CD4-positive, CD25-positive, alpha-beta regulatory T cell (primary cell): Measurements from ENCODE around the gene LRMDA. TPM values are rescaled to one million over a fixed set of nuclear protein-coding genes. Genes with fewer than 3 reads are reported as not detected.
"Not testable (repeated sequence)": the region's sequence is repeated elsewhere in the genome, so short reads cannot be mapped to it uniquely, and the experiment has no call there.

ENCODE experiments used
- ATAC-seq, 2 donors: fragments of 150-1000 bp; cut with Tn5 transposase; one replicate each; pipeline ENCODE4 v1.10.0; 2021; ENCODE audit warnings: low read depth in 2 of 2, moderate number of reproducible peaks in 2 of 2, moderate library complexity in 1 of 2
- DNase-seq, 3 donors: peaks; one replicate each; pipeline versions ENCODE4 v3.0.0 to v3.0.0-alpha.2; 2012 to 2022; ENCODE audit warnings: mixed read lengths in 1 of 3
- H3K27ac ChIP-seq: one replicate; pipeline ENCODE4 v1.7.0; 2013; ENCODE audit warnings: mild to moderate bottlenecking, low read length; ENCODE audit not compliant: insufficient read depth, poor library complexity, severe bottlenecking
- H3K27me3 ChIP-seq: one replicate; pipeline ENCODE4 v1.7.0; 2013; ENCODE audit warnings: low read length; ENCODE audit not compliant: control insufficient read depth, insufficient read depth
- H3K36me3 ChIP-seq: one replicate; pipeline ENCODE4 v1.7.0; 2013; ENCODE audit warnings: mild to moderate bottlenecking, low read length, moderate library complexity; ENCODE audit not compliant: control insufficient read depth, insufficient read depth
- H3K4me1 ChIP-seq: 2 replicates; pipeline ENCODE4 v1.7.0; 2013; ENCODE audit warnings: mild to moderate bottlenecking, low read length; ENCODE audit not compliant: insufficient read depth, control insufficient read depth, poor library complexity, severe bottlenecking
- H3K4me3 ChIP-seq: one replicate; pipeline ENCODE4 v1.7.0; 2013; ENCODE audit warnings: low read depth, mild to moderate bottlenecking, low read length, moderate library complexity
- H3K9me3 ChIP-seq, 2 experiments: 1 replicate in 1 of 2; 2 replicates in 1 of 2; pipeline ENCODE4 v1.7.0; 2013; ENCODE audit warnings: low read length in 2 of 2, mild to moderate bottlenecking in 1 of 2, moderate library complexity in 1 of 2; ENCODE audit not compliant: control insufficient read depth in 2 of 2
- H3K27ac Mint-ChIP-seq, 3 donors: one replicate each; pipeline ENCODE4 v1.8.0; 2020 to 2022; ENCODE audit warnings: mild to moderate bottlenecking in 3 of 3, mixed read lengths in 3 of 3, moderate library complexity in 2 of 3
- H3K27me3 Mint-ChIP-seq: one replicate; pipeline ENCODE4 v1.8.0; 2022; ENCODE audit warnings: mild to moderate bottlenecking, mixed read lengths
- H3K36me3 Mint-ChIP-seq: one replicate; pipeline ENCODE4 v1.8.0; 2020; ENCODE audit warnings: mixed read lengths
- H3K4me1 Mint-ChIP-seq, 4 donors: one replicate each; pipeline ENCODE4 v1.8.0; 2020 to 2022; ENCODE audit warnings: mixed read lengths in 4 of 4, mild to moderate bottlenecking in 1 of 4
- H3K4me3 Mint-ChIP-seq, 4 donors: one replicate each; pipeline ENCODE4 v1.8.0; 2020 to 2022; ENCODE audit warnings: mild to moderate bottlenecking in 4 of 4, mixed read lengths in 4 of 4, moderate library complexity in 3 of 4
- H3K9me3 Mint-ChIP-seq, 7 donors: one replicate each; pipeline ENCODE4 v1.8.0; 2020 to 2022; ENCODE audit warnings: mixed read lengths in 7 of 7, mild to moderate bottlenecking in 3 of 7, moderate library complexity in 2 of 7
- polyA plus RNA-seq, 4 donors: library from polyadenylated mRNA; unstranded; fragments of 300-500 nt; fragmentation: Illumina TruSeq; gene quantifications; one replicate each; pipeline ENCODE4 v1.2.3, GENCODE V29; 2021
- total RNA-seq: library from RNA; stranded (reverse); gene quantifications from one replicate; pipeline ENCODE4 v1.2.3, GENCODE V29; 2022

LRMDA gene
- total and polyA plus RNA-seq, 5 donors from 2014 or later, result 0.10 TPM; not detected in 4

DNA sequence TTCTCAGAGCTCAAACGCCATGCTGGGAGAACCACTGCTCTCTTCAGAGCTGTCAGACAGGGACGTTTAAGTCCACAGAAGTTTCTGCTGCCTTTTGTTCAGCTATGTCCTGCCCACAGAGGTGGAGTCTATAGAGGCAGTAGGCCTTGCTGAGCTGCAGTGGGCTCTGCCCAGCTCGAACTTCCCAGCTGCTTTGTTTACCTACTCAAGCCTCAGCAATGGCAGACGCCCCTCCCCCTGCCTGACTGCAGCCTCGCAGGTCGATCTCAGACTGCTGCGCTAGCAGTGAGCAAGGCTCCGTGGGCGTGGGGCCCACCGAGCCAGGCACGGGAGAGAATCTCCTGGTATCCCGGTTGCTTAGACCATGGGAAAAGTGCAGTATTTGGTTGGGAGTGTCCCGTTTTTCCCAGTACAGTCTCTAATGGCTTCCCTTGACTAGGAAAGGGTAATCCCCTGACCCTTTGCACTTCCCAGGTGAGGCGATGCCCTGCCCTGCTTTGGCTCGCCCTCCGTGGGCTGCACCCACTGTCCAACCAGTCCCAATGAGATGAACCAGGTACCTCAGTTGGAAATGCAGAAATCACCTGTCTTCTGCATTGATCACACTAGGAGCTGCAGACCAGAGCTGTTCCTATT, 89.9 kb downstream of the LRMDA start:
- H3K27ac ChIP-seq, H3K9me3 ChIP-seq, H3K27me3 Mint-ChIP-seq, H3K27me3 ChIP-seq, H3K36me3 ChIP-seq, H3K4me1 ChIP-seq, H3K36me3 Mint-ChIP-seq, DNase-seq, H3K4me3 Mint-ChIP-seq, H3K4me3 ChIP-seq, ATAC-seq, H3K4me1 Mint-ChIP-seq, H3K27ac Mint-ChIP-seq: not testable (repeated sequence)
- peaks cover 0 to 16% (median 7%) of the 10 kb centered on the region in 7 donors for H3K9me3 Mint-ChIP-seq

GRCh38 chr10:75525067-75525466, 93.6 kb downstream of the LRMDA start:
- Mint-ChIP-seq H3K27ac (no peak overlapping the region), H3K4me3 (no peak overlapping the region), H3K36me3 (no peaks in the 10 kb centered on the region), H3K9me3 (peaks cover 0 to 4% (median 0%) of the 10 kb centered on the region in 7 donors), H3K4me1 (peaks cover 0 to 5% (median 0%) of the 10 kb centered on the region in 4 donors), H3K27me3 (peaks cover 7% of the 10 kb centered on the region)
- Histone ChIP-seq H3K9me3 (no peaks in the 10 kb centered on the region), H3K4me1 (no peaks in the 10 kb centered on the region), H3K36me3 (no peaks in the 10 kb centered on the region), H3K27me3 (no peaks in the 10 kb centered on the region), H3K27ac (no peak overlapping the region), H3K4me3 (no peak overlapping the region)
- no peak for DNase-seq
- no peak for ATAC-seq

DNA sequence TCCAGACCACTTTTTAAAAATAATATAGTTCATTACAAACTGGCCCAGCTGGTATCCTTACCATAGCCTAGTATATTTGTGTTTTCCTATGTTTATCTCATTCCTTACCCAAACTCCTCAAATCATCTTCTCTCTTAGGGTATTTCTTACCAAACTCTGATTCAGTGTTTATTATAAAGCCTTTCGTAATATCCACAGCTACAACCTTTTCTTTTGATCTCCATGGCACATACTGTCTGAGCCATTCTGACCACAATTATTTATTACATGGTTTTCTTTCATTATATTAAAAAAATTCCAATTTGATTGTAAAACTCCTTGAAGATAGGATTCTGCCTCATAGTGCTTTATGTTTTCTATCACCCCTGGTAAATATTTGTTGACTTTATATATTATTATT, 94.2 kb downstream of the LRMDA start:
- no peaks in the 10 kb centered on the region for H3K36me3 Mint-ChIP-seq
- H3K27ac ChIP-seq, result no peak overlapping the region
- peaks cover 7% of the 10 kb centered on the region for H3K27me3 Mint-ChIP-seq
- DNase-seq (no peak), ATAC-seq (no peak)
- H3K27me3 ChIP-seq, result no peaks in the 10 kb centered on the region
- H3K9me3 Mint-ChIP-seq, result peaks cover 0 to 4% (median 0%) of the 10 kb centered on the region in 7 donors
- no peak overlapping the region for H3K4me3 Mint-ChIP-seq
- no peak overlapping the region for H3K4me3 ChIP-seq
- no peaks in the 10 kb centered on the region for H3K9me3 ChIP-seq
- H3K27ac Mint-ChIP-seq, result no peak overlapping the region
- H3K4me1 ChIP-seq, result no peaks in the 10 kb centered on the region
- no peaks in the 10 kb centered on the region for H3K36me3 ChIP-seq
- H3K4me1 Mint-ChIP-seq, result peaks cover 0 to 5% (median 0%) of the 10 kb centered on the region in 4 donors

- Histone ChIP-seq H3K9me3 (no peaks in the 10 kb centered on the region), H3K27ac (no peak overlapping the region), H3K4me1 (no peaks in the 10 kb centered on the region), H3K4me3 (no peak overlapping the region), H3K27me3 (no peaks in the 10 kb centered on the region), H3K36me3 (no peaks in the 10 kb centered on the region)
- DNase-seq (no peak), ATAC-seq (no peak)
- Mint-ChIP-seq H3K36me3 (no peaks in the 10 kb centered on the region), H3K4me3 (no peak overlapping the region), H3K4me1 (peaks cover 0 to 5% (median 0%) of the 10 kb centered on the region in 4 donors), H3K27me3 (peaks cover 7% of the 10 kb centered on the region), H3K9me3 (peaks cover 0 to 4% (median 0%) of the 10 kb centered on the region in 7 donors), H3K27ac (no peak overlapping the region)
These were observed 96.1 kb downstream of the LRMDA start for GRCh38 chr10:75527542-75527941.

GRCh38 chr10:75528392-75528791, 97.0 kb downstream of the LRMDA start:
- Histone ChIP-seq H3K27ac (no peak overlapping the region), H3K36me3 (no peaks in the 10 kb centered on the region), H3K27me3 (no peaks in the 10 kb centered on the region), H3K4me1 (no peaks in the 10 kb centered on the region), H3K4me3 (no peak overlapping the region), H3K9me3 (no peaks in the 10 kb centered on the region)
- H3K27me3 Mint-ChIP-seq, result peaks cover 7% of the 10 kb centered on the region
- no peak for DNase-seq
- peaks cover 0 to 5% (median 0%) of the 10 kb centered on the region in 4 donors for H3K4me1 Mint-ChIP-seq
- H3K27ac Mint-ChIP-seq, result no peak overlapping the region
- no peaks in the 10 kb centered on the region for H3K36me3 Mint-ChIP-seq
- ATAC-seq, result no peak
- peaks cover 0 to 4% (median 0%) of the 10 kb centered on the region in 7 donors for H3K9me3 Mint-ChIP-seq
- H3K4me3 Mint-ChIP-seq, result no peak overlapping the region

GRCh38 chr10:75530299-75530698, 98.9 kb downstream of the LRMDA start:
- Mint-ChIP-seq H3K27ac (no peak overlapping the region), H3K4me3 (no peak overlapping the region), H3K4me1 (peaks cover 0 to 5% (median 0%) of the 10 kb centered on the region in 4 donors), H3K36me3 (no peaks in the 10 kb centered on the region), H3K27me3 (peaks cover 7% of the 10 kb centered on the region), H3K9me3 (peaks cover 0 to 4% (median 0%) of the 10 kb centered on the region in 7 donors)
- no peak overlapping the region for H3K4me3 ChIP-seq
- no peak overlapping the region for H3K27ac ChIP-seq
- H3K36me3 ChIP-seq, result no peaks in the 10 kb centered on the region
- H3K9me3 ChIP-seq, result no peaks in the 10 kb centered on the region
- H3K4me1 ChIP-seq, result no peaks in the 10 kb centered on the region
- no peak for ATAC-seq
- DNase-seq, result no peak
- H3K27me3 ChIP-seq, result no peaks in the 10 kb centered on the region

- no peak overlapping the region for H3K27ac Mint-ChIP-seq
- H3K27me3 ChIP-seq, result no peaks in the 10 kb centered on the region
- no peak overlapping the region for H3K4me3 ChIP-seq
- ATAC-seq (no peak), DNase-seq (no peak)
- H3K4me1 Mint-ChIP-seq, result peaks cover 0 to 5% (median 0%) of the 10 kb centered on the region in 4 donors
- no peaks in the 10 kb centered on the region for H3K9me3 ChIP-seq
- H3K36me3 ChIP-seq, result no peaks in the 10 kb centered on the region
- no peaks in the 10 kb centered on the region for H3K4me1 ChIP-seq
- H3K36me3 Mint-ChIP-seq, result no peaks in the 10 kb centered on the region
- H3K9me3 Mint-ChIP-seq, result peaks cover 0 to 4% (median 0%) of the 10 kb centered on the region in 7 donors
- no peak overlapping the region for H3K4me3 Mint-ChIP-seq
- peaks cover 7% of the 10 kb centered on the region for H3K27me3 Mint-ChIP-seq
- H3K27ac ChIP-seq, result no peak overlapping the region
These were observed 100.2 kb downstream of the LRMDA start for GRCh38 chr10:75531571-75532031.
